HCT116 (cell line): ENCODE measurements around the gene LRRTM3. TPM values are rescaled to one million over a fixed set of nuclear protein-coding genes. Genes with fewer than 3 reads are reported as not detected.

Experiments
- ATAC-seq: fragments of 200-7000 bp; cut with Tn5 transposase; 2 replicates; pipeline ENCODE4 v1.9.1; 2020; ENCODE audit warnings: mild to moderate bottlenecking, moderate library complexity
- BruUV-seq: library from RNA; stranded (reverse); fragments of 400-500 nt; replicated peaks from 2 replicates; lab custom pipeline; 2021; lab: Mats Ljungman, UMichigan
- CTCF ChIA-PET: fragments of 300-600 bp; sonication (Branson Sonifier 250); formaldehyde crosslinking; loops from one replicate; lab custom pipeline; 2021; ENCODE audit warnings: antibody characterized with exemption; lab: Charles Lee
- POLR2A ChIA-PET: fragments of 300-600, 350-600 bp; sonication (Branson Sonifier 250); formaldehyde crosslinking; loops from one replicate; lab custom pipeline; 2021; ENCODE audit warnings: antibody characterized with exemption; lab: Charles Lee
- RAD21 ChIA-PET, 2 experiments: fragments of 300-600 bp; sonication (Branson Sonifier 250); formaldehyde crosslinking; loops; one replicate each; lab custom pipeline; 2023; ENCODE audit warnings: low total read pairs in 2 of 2; ENCODE audit not compliant: uncharacterized antibody in 2 of 2, unreplicated experiment in 2 of 2, low non-redundant PET in 1 of 2; lab: Charles Lee
- DNase-seq: peaks from one replicate; pipeline ENCODE4 v3.0.0-alpha.2; 2010; ENCODE audit warnings: low read depth, low spot score
- H2AFZ ChIP-seq: fragments of 200-600 bp; shearing (Covaris generic), sonication (generic); 2 replicates; pipeline ENCODE4 v1.6.1; 2017; ENCODE audit warnings: low read depth, mixed run types, mixed read lengths, antibody characterized with exemption, low read length; ENCODE audit not compliant: poor library complexity, severe bottlenecking
- H3K27ac ChIP-seq: 2 replicates; pipeline ENCODE4 v1.5.1; 2012; ENCODE audit warnings: low read depth, low read length
- H3K27me3 ChIP-seq: fragments of 200-600 bp; sonication (generic); 2 replicates; pipeline ENCODE4 v1.6.1; 2016; ENCODE audit warnings: mixed run types, low read length, mixed read lengths; ENCODE audit not compliant: insufficient read depth
- H3K36me3 ChIP-seq, 2 experiments: fragments of 200-500 bp in 1 of 2; fragments of 200-600 bp in 1 of 2; sonication (Bioruptor generic) in 1 of 2; sonication (generic) in 1 of 2; 2 replicates each; pipeline versions ENCODE4 v1.5.1 to v1.6.1; 2014 to 2016; ENCODE audit warnings: low read length in 2 of 2, inconsistent platforms in 1 of 2, mixed read lengths in 1 of 2, mixed run types in 1 of 2; ENCODE audit not compliant: insufficient read depth in 2 of 2, control insufficient read depth in 1 of 2
- H3K4me1 ChIP-seq, 2 experiments: fragments of 200-600 bp in 1 of 2; sonication (generic) in 1 of 2; 2 replicates each; pipeline versions ENCODE4 v1.5.1 to v1.6.1; 2012 to 2017; ENCODE audit warnings: low read length in 2 of 2, inconsistent platforms in 1 of 2, mild to moderate bottlenecking in 1 of 2, mixed read lengths in 1 of 2, mixed run types in 1 of 2, moderate library complexity in 1 of 2; ENCODE audit not compliant: insufficient read depth in 2 of 2, control insufficient read depth in 1 of 2
- H3K4me2 ChIP-seq: fragments of 200-600 bp; sonication (generic); 2 replicates; pipeline ENCODE4 v1.6.1; 2017; ENCODE audit warnings: mixed run types, low read length, mixed read lengths
- H3K4me3 ChIP-seq, 2 experiments: fragments of 200-600 bp in 1 of 2; sonication (generic) in 1 of 2; replicated peaks in 1 of 2; 2 replicates each; pipeline ENCODE4 v1.5.1; 2011 to 2016; ENCODE audit warnings: low read length in 2 of 2, control low read depth in 1 of 2, low read depth in 1 of 2, mild to moderate bottlenecking in 1 of 2, mixed read lengths in 1 of 2, mixed run types in 1 of 2
- H3K79me2 ChIP-seq: fragments of 200-600 bp; sonication (generic); 2 replicates; pipeline ENCODE4 v1.6.1; 2017; ENCODE audit warnings: mild to moderate bottlenecking, mixed run types, low read length, moderate library complexity, mixed read lengths; ENCODE audit not compliant: insufficient read depth
- H3K9ac ChIP-seq: fragments of 200-600 bp; sonication (generic); 2 replicates; pipeline ENCODE4 v1.6.1; 2016; ENCODE audit warnings: low read length, mixed read lengths
- H3K9me2 ChIP-seq: fragments of 200-600 bp; sonication (generic), shearing (Covaris generic); 2 replicates; pipeline ENCODE4 v1.6.1; 2017; ENCODE audit warnings: mixed run types, mild to moderate bottlenecking, moderate library complexity; ENCODE audit not compliant: insufficient read depth
- H3K9me3 ChIP-seq, 2 experiments: fragments of 200-500 bp in 1 of 2; fragments of 200-600 bp in 1 of 2; sonication (Bioruptor generic) in 1 of 2; sonication (generic) in 1 of 2; 2 replicates each; pipeline ENCODE4 v1.6.1; 2014 to 2017; ENCODE audit warnings: low read length in 2 of 2, mixed read lengths in 2 of 2, inconsistent platforms in 1 of 2, low read depth in 1 of 2, mild to moderate bottlenecking in 1 of 2, mixed run types in 1 of 2, moderate library complexity in 1 of 2; ENCODE audit not compliant: control insufficient read depth in 1 of 2, insufficient read depth in 1 of 2
- H4K20me1 ChIP-seq: fragments of 200-600 bp; sonication (generic), shearing (Covaris generic); 2 replicates; pipeline ENCODE4 v1.6.1; 2017; ENCODE audit warnings: mixed run types, mild to moderate bottlenecking, moderate library complexity; ENCODE audit not compliant: insufficient read depth
- CBX3 ChIP-seq: IDR thresholded peaks from 2 replicates; pipeline ENCODE4 v1.6.1; 2012; ENCODE audit warnings: low read depth
- CEBPB ChIP-seq: IDR thresholded peaks from 2 replicates; pipeline ENCODE4 v1.6.1; 2012; ENCODE audit warnings: low read depth
- ELF1 ChIP-seq: IDR thresholded peaks from 2 replicates; pipeline ENCODE4 v1.6.1; 2012; ENCODE audit warnings: low read depth, borderline replicate concordance
- EZH2phosphoT487 ChIP-seq: fragments of 200-600 bp; IDR thresholded peaks from 2 replicates; pipeline ENCODE4 v1.6.1; 2018; ENCODE audit warnings: antibody characterized with exemption, borderline replicate concordance
- FOSL1 ChIP-seq: IDR thresholded peaks from 2 replicates; pipeline ENCODE4 v1.6.1; 2012; ENCODE audit warnings: low read depth
- JUND ChIP-seq: IDR thresholded peaks from 2 replicates; pipeline ENCODE4 v1.6.1; 2012
- POLR2A ChIP-seq: IDR thresholded peaks from 2 replicates; pipeline ENCODE4 v1.7.0; 2011; ENCODE audit warnings: borderline replicate concordance; ENCODE audit not compliant: insufficient read depth, insufficient read length; ENCODE audit errors: extremely low read depth
- POLR2AphosphoS5 ChIP-seq: IDR thresholded peaks from 2 replicates; pipeline ENCODE4 v1.6.1; 2011; ENCODE audit warnings: mild to moderate bottlenecking, low read depth, low read length, moderate library complexity
- SIN3A ChIP-seq: IDR thresholded peaks from 2 replicates; pipeline ENCODE4 v1.6.1; 2012; ENCODE audit warnings: low read depth
- SRF ChIP-seq: IDR thresholded peaks from 2 replicates; pipeline ENCODE4 v1.6.1; 2012; ENCODE audit warnings: low read depth
- TCF7L2 ChIP-seq: IDR thresholded peaks from 2 replicates; pipeline ENCODE4 v1.7.0; 2011; ENCODE audit warnings: borderline replicate concordance, inconsistent platforms; ENCODE audit not compliant: insufficient read depth, insufficient read length; ENCODE audit errors: extremely low read depth
- ZFX ChIP-seq: fragments of 450-650 bp; IDR thresholded peaks from 2 replicates; pipeline ENCODE4 v1.6.1; 2017
- ZNF274 ChIP-seq: fragments of 200-500 bp; sonication (Bioruptor generic); IDR thresholded peaks from 2 replicates; pipeline ENCODE4 v1.6.1; 2014; ENCODE audit warnings: mild to moderate bottlenecking, low read depth, low read length, inconsistent platforms
- intact Hi-C: fragments of 100-400 bp; cut with micrococcal nuclease; formaldehyde crosslinking; loops from 2 replicates; pipeline ENCODE4 v1.10.0; 2022
- total RNA-seq: library from RNA; stranded (reverse); gene quantifications from one replicate; pipeline ENCODE4 v1.2.1, GENCODE V29; 2021; ENCODE audit not compliant: unreplicated experiment
- TF ChIP-seq, protein P1 (sequence below): IDR thresholded peaks from 2 replicates; pipeline ENCODE4 v1.6.1; 2012
- TF ChIP-seq, protein P2 (sequence below), 3 experiments: fragments of 200-600 bp in 1 of 3; sonication (generic) in 1 of 3; IDR thresholded peaks in 2 of 3; conservative IDR thresholded peaks in 1 of 3; 2 replicates each; pipeline ENCODE4 v1.5.1; 2012 to 2017; ENCODE audit warnings: low read depth in 2 of 3, low read length in 2 of 3, antibody characterized with exemption in 1 of 3, borderline replicate concordance in 1 of 3, control low read depth in 1 of 3, mild to moderate bottlenecking in 1 of 3, mixed read lengths in 1 of 3, mixed run types in 1 of 3, moderate library complexity in 1 of 3; ENCODE audit not compliant: insufficient read depth in 1 of 3

Gene LRRTM3
- total RNA-seq, 1 experiment from 2014 or later: not detected

DNA sequence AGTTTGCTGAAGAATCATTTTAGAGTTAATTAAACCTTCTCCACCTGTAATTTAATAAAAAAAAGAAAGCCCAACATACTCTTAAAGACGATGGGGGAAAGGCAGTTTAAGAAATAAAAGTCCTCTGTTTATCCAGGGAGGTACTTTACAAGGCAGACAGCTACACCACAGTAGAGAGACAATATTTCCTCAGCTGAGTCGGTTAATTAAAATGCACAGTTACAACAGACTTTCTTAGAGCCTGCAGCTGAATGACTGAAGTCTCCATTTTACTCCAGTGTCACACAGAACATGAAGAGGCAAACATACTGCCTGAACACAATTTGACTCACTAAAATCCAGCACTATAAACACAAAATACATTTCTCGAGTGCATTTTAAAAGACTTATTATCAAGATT, 15.1 kb downstream of the LRRTM3 start:
- intact Hi-C loops: no loop called here

More for the DNA sequence above, 15.1 kb downstream of the LRRTM3 start:
- no peak for ATAC-seq
- H3K9me2 ChIP-seq: no peaks in the 10 kb centered on the region
- POLR2A ChIA-PET: no interaction called here
- no peak overlapping the region for H3K27ac ChIP-seq
- no peak for DNase-seq
- no peaks in the 10 kb centered on the region for H3K36me3 ChIP-seq
- RAD21 ChIA-PET: no interaction called here
- BruUV-seq: no TSS peak
- no peak overlapping the region for H3K4me3 ChIP-seq
- H3K79me2 ChIP-seq: no peaks in the 10 kb centered on the region
- TF ChIP-seq TCF7L2: no peak
- TF ChIP-seq, protein P1, sequence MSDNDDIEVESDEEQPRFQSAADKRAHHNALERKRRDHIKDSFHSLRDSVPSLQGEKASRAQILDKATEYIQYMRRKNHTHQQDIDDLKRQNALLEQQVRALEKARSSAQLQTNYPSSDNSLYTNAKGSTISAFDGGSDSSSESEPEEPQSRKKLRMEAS: no peak
- no peak for TF ChIP-seq ZNF274
- no peak for TF ChIP-seq CEBPB
- no peak for TF ChIP-seq POLR2AphosphoS5
- no peak for TF ChIP-seq SRF
- TF ChIP-seq, protein P2, sequence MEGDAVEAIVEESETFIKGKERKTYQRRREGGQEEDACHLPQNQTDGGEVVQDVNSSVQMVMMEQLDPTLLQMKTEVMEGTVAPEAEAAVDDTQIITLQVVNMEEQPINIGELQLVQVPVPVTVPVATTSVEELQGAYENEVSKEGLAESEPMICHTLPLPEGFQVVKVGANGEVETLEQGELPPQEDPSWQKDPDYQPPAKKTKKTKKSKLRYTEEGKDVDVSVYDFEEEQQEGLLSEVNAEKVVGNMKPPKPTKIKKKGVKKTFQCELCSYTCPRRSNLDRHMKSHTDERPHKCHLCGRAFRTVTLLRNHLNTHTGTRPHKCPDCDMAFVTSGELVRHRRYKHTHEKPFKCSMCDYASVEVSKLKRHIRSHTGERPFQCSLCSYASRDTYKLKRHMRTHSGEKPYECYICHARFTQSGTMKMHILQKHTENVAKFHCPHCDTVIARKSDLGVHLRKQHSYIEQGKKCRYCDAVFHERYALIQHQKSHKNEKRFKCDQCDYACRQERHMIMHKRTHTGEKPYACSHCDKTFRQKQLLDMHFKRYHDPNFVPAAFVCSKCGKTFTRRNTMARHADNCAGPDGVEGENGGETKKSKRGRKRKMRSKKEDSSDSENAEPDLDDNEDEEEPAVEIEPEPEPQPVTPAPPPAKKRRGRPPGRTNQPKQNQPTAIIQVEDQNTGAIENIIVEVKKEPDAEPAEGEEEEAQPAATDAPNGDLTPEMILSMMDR (IDR thresholded peaks at IDR 0.05 in 2 of 3, conservative IDR thresholded peaks at IDR 0.05 in 1 of 3; ENCODE audit: borderline replicate concordance in 1 of 3, insufficient read depth in 1 of 3, low read depth in 2 of 3, low read length in 2 of 3): no peak
- no peak for TF ChIP-seq POLR2A
- TF ChIP-seq CBX3: no peak
- no peak for TF ChIP-seq JUND
- no peak for TF ChIP-seq FOSL1
- TF ChIP-seq ZFX: no peak
- no peak for TF ChIP-seq EZH2phosphoT487
- no peak for TF ChIP-seq SIN3A
- TF ChIP-seq ELF1: no peak
- H4K20me1 ChIP-seq: no peaks in the 10 kb centered on the region
- no peak overlapping the region for H3K4me2 ChIP-seq
- H3K9ac ChIP-seq: no peak overlapping the region
- no peak overlapping the region for H2AFZ ChIP-seq
- H3K27me3 ChIP-seq: no peaks in the 10 kb centered on the region
- CTCF ChIA-PET: interaction anchor here (1.3 kb wide), 1 partner anchor 10 kb away, joined by 4 read pairs; no protein-coding TSS in a partner anchor
- no peaks in the 10 kb centered on the region for H3K9me3 ChIP-seq
- no peaks in the 10 kb centered on the region for H3K4me1 ChIP-seq
